HG03108 (cell line): ENCODE data around the gene HOXC12.

Experiments
- ATAC-seq: cut with Tn5 transposase; IDR thresholded peaks from one replicate; pipeline ENCODE4 v1.9.1; 2021; ENCODE audit warnings: moderate library complexity; ENCODE audit not compliant: unreplicated experiment

HOXC12 gene, protein sequence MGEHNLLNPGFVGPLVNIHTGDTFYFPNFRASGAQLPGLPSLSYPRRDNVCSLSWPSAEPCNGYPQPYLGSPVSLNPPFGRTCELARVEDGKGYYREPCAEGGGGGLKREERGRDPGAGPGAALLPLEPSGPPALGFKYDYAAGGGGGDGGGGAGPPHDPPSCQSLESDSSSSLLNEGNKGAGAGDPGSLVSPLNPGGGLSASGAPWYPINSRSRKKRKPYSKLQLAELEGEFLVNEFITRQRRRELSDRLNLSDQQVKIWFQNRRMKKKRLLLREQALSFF

DNA sequence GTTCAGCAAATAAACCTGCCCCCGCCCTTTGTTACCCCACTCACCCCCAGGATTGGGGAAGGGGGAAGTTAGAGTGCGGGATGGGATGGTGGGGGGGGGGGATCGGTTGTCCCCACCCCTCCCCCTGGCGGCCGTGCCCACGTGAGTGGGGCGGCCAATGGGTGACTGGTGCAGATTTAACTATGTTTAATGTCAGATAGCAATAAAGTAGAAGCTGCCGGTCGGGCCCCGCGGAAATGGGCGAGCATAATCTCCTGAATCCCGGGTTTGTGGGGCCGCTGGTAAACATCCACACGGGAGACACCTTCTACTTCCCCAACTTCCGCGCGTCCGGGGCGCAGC lies at the start of gene HOXC12:
TSS of gene HOXC12 (plus strand) at position 210 of the 342 bp plus-strand sequence. CDS start at position 237, 27 bp downstream.
- ATAC-seq, result no peak

DNA sequence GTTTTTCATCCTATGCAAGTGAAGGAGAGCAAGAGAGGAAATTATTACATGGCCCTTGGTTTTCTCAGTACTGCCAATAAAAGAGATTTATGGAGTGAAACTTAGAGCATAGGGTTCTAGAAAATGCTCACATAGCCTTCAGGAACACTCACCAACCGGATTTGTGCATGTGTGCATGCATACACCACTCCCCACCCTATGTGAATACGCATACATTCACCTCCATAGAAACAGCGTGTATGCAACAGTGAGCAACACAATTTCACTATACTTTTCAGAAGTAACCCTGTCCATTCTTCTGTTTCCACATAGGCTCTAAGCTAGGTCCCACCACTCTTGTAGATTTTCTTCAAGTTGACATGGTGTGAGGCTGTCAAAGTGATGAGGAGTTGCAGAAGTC lies 47.6 kb upstream of the HOXC12 start:
- no peak for ATAC-seq

DNA sequence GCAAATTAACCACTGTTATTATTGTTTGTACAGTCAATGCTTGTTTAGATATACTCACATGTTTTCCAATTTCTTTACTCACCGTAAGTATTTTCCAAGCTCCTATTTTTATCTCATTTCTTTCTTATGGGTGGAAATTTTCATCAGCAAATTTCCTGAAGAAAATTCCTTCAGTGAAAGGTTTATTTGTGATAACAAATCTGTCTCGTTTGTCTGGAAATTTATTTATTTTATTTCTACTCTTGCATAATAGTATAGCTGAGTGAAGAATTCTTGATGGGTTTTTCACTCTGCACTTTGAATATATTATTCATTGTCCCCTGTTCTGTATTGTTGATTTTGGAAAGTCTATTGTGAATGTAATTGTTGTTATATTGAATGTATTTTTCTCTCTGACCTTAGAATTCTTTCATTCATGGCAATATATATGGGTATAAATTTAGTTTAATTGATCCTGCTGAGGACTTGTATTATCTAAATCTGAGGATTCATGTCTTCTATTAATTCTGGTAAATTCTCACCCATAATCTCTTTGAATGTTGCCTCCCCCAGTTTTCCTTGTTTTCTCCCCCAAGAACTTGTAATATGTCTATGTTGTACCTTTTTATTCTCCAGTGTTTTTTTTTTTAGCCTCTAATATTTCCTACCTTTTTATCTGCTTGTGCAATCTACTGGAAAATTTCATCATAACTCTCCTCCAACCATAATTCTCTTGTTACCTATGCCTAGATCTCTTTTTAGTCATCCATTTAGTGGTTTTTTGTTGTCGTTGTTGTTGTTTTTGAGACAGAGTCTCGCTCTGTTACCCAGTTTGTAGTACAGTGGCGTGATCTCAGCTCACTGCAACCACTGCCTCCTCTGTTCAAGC lies 37.7 kb upstream of the HOXC12 start:
- ATAC-seq, result no peak

DNA sequence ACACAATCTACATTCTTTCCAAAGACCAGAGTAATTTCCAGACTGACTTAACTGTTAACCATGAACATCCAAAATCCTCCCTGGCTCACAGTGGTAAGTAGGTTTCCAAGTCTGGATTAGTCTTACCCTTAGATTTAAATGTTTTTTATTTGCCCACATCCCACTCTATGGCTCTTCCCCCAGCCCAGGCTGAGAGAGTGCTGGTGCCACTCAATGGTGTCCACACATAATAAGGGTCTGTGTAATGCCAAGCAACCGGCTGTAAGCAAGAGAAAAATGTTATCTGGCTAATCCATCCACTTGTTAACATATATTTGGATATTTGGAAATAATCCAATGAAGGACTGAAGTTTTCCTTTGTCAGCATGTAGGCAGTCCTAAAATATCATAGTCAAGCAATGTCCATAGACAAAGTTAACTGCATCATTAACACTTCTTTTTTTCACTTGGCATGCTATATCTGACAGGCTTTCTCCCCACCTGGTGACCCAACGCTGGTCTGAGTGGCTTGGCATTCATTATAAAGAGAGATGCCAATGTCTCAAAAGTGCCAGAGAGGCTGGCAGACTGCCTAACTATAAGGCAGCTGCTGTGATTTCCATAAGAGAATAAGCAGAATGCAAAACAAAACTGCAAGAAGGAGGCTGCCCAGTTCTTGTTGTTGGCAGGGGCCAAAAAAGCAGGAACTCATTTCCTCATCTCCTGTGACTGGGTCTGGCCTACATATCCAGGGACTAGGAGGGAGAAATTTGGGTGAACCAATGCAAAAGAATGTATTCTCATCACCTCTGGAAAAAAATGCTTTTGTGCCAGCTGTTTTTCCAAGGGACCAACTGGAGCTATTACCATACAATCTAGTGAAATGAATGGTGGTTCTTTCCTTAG lies 29.9 kb upstream of the HOXC12 start:
- no peak for ATAC-seq

DNA sequence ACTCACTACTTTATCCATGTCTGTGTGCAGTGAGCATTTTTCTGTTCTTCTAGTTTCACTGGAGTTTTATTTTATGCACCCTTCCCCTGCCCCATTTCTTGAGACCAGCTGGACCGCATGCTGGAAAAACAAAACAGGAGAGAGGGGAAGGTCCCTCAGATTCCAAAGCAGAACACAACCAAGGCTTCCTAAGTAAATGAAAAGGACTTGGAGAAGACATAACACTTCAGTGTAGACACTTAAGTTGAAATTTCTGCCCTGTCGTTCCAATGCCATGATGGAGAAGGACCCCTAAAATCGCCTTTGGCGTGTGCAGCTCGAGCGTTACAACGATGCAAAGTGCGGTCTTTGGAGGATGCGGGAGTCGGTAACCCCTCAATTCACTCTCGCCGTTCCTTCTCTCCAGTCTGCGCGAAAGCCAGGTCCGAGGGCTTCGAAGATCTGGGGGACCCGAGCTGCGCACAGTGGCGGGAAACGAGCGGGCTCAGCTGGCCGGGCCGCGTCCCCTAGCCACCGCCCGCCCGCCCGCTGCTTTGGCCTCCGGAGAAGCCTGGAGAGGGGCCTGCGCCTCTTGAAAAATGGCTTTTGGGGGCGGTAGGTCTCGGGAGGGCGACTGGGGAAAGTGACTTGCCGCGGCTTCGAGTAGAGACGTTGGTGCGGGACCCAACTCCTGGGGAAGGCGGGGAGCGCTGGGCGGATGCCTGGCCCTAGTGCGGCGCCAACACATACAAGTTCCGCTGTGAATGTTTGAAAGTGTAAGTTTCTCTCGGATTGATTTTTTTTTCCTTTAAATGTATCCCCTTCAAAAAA lies 27.3 kb upstream of the HOXC12 start:
- no peak for ATAC-seq

DNA sequence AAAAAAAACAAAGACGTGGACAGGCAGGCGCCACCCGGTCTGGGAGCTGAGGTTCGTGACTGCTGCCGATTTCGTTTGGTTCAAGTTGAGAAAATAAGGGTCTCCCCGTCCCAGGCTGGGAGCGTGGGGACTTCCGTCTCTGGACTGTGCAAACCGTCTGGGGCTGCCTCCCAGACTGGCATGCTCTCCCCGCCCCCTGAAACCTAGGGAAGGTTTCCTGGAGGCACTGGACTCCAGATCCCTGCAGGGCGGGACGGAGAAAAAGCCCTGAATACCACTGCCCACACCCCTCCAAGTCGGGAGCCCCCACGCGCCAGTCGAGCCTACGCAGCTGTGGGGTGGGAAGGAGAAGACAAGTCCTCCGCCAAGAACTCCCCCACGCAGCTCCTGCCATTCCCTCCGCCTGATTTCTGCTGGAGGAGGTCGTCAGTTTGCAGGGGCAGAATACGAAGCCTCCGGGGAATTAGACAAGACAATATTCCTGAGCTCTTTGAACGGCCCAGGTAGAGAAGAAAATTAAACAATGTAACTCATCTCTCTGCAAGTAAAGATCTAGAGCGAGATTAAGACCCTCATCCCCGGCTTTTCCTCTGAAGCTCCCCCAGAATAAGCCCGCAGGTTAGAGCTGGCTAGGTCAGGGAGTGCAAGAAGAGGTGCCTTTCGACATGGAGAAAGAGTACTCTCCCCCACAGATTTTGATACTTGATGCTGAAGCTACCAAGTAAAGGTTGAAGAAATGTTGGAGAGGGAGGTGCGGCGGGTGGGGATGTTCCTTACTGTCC lies 26.5 kb upstream of the HOXC12 start:
- ATAC-seq, result no peak

DNA sequence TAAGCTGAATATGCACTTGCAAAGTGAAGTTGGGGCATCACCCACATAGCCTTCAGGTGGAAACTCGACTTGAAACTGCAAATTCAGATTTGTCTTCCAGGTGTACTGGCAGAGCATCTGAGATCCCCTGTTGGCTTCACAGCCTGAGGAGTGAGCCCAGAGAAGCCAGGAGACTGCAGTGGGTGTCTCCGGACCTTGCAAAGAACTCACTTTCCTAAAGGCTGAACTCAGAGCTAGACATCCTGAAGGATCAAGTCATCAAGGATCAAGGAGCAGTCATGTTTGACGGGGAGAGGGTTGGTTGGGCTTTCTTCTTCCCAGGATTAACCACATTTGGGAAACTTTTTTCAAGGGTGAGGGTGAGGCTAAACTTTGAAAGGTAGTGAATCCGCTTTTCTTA lies 25.2 kb upstream of the HOXC12 start:
- ATAC-seq, result no peak

DNA sequence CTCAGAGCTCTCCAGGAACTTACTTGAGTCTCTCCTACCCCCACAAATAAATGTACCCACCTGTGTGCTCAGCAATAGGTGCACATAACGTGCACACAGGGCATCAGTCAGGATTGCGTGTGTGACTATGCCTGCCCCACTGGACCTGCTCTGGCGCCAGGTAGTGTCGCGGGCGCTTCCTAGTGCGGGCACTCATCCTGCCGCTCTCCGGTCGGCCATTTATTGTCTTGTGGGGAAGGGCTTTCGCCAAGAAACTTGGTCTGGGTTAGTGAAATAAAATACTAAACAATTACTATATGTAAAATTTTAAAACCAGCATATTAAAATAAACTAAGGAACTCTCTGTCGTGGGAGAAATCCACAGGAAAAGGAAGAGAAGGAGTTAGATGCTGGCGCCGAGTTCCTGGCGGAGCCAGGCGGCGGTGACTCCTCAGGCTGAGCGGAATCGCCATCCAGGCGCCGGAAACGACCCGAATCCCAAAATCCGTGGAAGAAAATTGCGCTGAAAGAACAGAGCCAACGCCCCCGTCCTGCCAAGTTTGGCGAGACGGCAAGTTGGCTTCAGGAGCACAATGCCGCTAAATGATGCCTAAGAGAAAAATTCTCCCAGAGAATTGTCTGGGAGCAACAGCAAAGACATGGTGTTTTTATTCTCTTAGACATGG lies 24.0 kb upstream of the HOXC12 start:
- no peak for ATAC-seq

DNA sequence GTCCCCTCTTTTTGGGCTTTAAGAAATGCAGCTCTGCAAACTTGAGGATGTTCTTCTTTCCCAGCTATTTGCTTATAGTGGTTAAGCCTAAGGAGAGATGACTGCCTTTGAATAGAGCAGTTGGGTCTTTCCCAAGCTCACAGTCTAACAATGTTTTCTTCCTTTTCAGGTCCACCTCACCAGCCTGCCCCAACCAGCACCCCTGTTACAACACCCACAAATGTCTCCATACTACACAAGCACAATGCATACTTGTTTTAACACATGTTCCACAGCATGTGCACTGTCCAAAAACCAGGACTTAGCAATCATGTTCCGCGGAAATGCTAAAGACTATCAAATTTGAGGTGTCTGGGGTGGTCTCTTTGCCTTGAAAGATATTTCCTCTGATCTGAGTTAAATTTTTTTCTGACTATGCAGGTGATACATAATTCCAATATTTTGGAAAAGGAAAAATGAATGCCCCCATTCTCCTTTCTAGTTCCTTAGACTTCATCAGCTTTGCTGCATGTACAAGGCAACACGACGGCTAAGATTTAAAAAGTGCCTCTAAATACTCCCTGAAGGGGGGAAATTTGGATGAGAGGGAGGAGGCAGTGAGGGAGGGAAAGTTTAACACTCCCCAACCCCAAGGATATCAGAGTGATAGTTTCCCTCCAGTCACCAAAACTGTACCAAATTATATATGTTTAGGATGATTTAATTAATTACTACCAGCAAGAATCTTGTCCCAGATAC lies 22.7 kb upstream of the HOXC12 start:
- ATAC-seq, result no peak

DNA sequence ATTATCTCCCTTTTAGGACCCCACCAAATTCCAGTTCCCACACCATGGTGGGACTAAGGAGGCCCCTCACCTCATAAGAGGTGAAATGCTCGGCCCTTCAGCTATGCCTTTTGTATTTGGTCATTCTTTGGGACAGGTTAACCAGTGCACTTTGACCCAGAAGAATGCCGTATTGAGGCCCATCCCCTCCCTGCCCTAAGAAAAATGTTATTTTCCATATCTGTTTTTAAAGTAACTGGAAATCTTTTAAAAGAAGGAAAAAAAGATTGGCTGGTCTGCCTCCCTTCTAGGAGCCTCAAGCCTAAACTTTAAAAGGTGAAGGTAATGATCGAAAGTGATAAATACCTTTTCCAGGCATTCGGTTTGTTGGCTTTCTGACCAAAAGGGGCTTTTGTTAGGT lies 21.8 kb upstream of the HOXC12 start:
- no peak for ATAC-seq

DNA sequence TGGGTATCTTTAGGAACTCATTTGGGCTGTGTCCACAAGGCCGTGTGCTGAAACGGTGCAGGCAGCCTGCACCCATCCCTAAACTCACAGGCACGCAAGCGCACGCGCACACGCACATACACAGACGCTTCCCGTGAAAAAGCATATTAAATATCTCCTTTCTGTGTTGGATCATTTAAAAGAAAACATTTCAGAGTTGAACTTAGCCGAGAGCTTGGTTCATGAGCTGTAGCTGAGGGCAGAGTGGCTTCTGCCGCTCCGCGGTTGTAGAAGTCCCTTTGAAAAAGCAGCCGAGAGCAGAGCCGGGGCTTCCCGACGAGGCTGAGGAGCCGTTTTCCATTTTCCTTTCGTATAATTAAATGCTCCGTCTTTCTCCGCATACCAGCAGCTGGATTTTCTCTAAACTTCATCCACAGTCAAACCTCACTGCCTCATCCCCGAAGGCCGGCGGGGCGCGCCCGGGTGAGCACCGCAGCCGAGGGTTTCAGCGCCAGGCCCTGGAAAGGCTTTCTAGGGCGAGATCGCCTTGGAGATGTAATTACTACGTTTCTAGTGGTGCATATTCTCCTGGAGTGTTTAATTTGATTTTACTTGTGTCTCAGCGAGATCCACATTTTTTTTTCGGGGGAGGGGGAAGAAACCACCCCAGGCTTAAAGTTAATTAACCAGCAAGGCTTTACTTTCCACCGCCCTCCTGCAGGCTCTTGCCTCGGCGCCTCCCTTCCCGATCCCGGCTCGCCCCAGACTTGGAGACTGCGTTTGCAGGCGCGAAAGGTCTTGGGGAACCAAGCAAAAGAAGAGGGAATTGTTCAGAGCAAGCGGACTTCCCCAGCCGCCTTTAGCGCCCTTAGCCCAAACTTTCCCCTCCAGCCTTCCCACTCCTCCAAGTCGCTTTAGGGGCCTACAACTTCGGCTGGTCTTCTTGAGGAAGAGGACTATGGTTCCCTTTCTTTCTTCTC lies 19.0 kb upstream of the HOXC12 start:
- ATAC-seq, result no peak

DNA sequence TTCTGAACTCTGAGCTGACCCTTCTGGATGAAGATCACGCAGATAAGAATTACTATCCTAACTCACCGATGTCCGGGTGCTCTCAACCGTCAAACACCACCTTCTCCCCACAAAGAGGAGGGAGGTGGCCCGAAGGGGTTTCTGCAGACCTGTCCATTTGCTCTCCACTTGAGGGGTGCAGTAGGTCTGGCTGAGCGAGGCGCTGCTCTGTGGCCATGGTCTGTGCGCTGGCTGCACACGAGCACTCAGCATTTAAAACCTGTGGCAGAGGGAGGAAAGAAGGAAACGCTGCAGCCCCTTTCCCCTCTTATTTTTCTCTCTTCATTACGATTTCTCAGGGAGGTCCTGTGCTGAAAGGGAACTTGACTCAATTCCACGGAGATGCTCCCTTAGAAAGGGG lies 17.6 kb upstream of the HOXC12 start:
- ATAC-seq, result no peak

DNA sequence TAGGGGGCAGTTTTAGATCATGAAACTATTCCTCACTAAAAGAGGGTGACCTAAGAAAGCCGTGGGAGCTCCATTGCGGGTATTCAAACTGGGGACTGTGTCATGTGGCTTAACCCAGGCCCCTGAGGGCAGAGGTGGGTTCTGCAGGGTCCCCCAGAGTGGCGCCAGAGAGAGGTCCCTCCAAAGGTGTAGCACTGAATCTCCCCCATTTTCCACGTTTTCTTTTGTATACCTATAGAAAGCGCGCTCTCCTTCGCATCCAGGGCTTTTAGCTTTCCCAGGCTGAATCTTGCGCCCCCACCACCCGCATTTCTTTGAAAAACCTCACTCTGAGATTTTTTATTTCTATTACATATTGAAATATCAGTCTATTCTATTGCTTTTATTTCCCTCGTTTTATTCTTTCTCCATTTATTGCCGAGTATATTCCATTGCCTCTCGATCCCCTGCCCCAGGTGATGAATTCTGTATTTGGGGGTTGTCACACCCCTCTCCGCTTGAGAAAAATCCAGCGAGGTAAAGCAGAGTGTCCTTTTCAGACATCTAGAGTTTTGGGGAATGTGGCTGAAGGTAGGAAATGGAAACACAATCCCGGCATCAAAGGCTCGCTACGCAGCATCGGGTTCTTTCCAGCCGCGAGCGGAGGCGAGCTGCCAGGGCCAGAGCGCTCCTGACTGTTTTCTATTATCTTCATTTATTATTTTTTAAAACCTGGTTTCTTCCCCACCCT lies 16.9 kb upstream of the HOXC12 start:
- no peak for ATAC-seq

DNA sequence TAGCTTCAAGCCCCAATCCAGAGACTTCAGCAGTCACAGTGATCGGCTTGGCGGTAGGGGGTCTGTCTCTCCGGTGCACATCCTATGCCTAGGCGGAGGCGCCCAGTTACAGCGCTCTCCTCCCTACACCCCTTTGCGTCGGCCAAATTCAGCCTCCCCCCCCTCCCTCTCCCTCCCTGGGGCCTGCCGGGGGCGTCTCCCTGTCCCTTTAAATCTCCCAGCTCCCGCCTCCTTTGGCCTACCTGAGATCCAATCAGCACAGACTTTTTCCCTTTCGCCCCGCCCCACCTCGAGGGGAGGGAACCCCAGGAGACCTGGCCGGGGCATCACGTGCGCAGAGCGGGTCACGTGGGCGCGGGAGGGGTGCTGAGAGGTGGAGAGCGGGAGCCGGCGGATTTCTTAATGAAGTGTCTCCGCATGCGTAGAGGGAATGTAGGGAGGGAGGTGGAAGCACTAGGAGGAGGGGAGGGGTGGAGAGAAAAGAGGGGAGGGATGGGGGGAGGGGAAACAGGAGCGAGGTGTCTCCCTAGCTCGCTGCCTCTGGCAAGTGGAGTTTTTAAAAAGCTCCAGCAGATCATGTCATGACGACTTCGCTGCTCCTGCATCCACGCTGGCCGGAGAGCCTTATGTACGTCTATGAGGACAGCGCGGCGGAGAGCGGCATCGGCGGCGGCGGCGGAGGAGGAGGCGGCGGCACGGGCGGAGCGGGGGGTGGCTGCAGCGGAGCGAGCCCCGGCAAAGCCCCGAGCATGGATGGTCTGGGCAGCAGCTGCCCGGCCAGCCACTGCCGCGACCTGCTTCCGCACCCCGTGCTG lies 16.2 kb upstream of the HOXC12 start, which contains the start of gene HOXC13:
TSS of gene HOXC13 (plus strand) at position 506 of the 815 bp plus-strand sequence. CDS start at position 582, 76 bp downstream.
- ATAC-seq, result no peak

DNA sequence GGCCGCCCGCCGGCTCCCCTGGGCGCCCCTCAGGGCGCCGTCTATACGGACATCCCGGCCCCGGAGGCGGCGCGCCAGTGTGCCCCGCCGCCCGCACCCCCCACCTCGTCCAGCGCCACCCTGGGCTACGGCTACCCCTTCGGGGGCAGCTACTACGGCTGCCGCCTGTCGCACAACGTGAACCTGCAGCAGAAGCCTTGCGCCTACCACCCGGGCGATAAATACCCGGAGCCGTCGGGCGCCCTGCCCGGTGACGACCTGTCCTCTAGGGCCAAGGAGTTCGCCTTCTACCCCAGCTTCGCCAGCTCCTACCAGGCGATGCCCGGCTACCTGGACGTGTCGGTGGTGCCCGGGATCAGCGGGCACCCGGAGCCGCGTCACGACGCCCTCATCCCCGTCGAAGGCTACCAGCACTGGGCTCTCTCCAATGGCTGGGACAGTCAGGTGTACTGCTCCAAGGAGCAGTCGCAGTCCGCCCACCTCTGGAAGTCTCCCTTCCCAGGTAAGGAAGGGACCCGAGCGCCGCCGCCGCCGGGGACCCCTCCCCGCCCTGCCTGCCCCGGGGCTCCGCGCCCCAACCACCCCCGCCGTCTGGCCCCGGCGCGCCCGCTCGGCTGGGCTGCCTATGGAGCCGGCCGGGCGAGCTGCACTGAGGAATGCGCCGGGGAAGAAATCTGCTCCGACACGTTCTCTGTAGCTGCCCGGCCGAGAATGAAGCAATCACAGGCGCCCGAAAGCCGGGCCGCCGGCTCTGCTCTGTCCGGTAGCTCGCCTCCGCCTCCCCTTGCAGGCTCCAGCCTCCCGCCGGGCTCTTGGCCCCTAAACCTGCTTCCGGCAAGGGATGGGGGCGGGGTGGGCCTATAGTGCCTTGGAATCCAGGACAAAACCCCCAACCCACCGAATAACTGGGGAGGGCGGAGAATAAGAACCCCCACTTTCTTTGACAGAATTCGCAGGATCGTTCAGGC lies 15.3 kb upstream of the HOXC12 start:
- ATAC-seq, result no peak
